K562 (cell line): Measurements from ENCODE around the gene CT45A10. TPM values are rescaled to one million over a fixed set of nuclear protein-coding genes. Genes with fewer than 3 reads are reported as not detected.
A peak's percentile ranks its signal among the peaks of the same experiment; 100 is the strongest.

ENCODE experiments used
- BCL6 ChIP-seq: fragments of 250-450 bp; sonication (Bioruptor Pico); IDR thresholded peaks from 2 replicates; pipeline ENCODE4 v1.4.0; 2020
- C11orf30 ChIP-seq: fragments of 450-650 bp; IDR thresholded peaks from 2 replicates; pipeline ENCODE4 v1.6.1; 2016; ENCODE audit warnings: low read depth, mild to moderate bottlenecking
- CREBBP ChIP-seq: IDR thresholded peaks from one replicate; pipeline ENCODE4 v1.6.1; 2012; ENCODE audit warnings: low read depth, mild to moderate bottlenecking, control low read depth, inconsistent platforms, low read length
- ELF4 ChIP-seq: fragments of 450-650 bp; formaldehyde crosslinking; IDR thresholded peaks from 2 replicates; pipeline ENCODE4 v1.4.0; 2022; ENCODE audit warnings: missing genetic modification characterization
- ETV6 ChIP-seq, 3 experiments: fragments of 150-350 bp in 1 of 3; sonication (generic) in 1 of 3; formaldehyde crosslinking in 1 of 3; IDR thresholded peaks; 2 replicates each; pipeline versions ENCODE4 v1.6.1 to v1.8.0; 2014 to 2022; ENCODE audit warnings: borderline replicate concordance in 2 of 3, low read depth in 2 of 3, antibody characterized with exemption in 1 of 3, low read length in 1 of 3, mild to moderate bottlenecking in 1 of 3, missing genetic modification reagents in 1 of 3
- FOXK1 ChIP-seq: sonication (generic); formaldehyde crosslinking; IDR thresholded peaks from 2 replicates; pipeline ENCODE4 v1.8.0; 2022; ENCODE audit warnings: missing genetic modification reagents, mild to moderate bottlenecking, borderline replicate concordance
- HEY1 ChIP-seq: fragments of 250-450 bp; sonication (Bioruptor Pico); IDR thresholded peaks from 2 replicates; pipeline ENCODE4 v1.5.0; 2020; ENCODE audit warnings: mild to moderate bottlenecking, moderate library complexity, borderline replicate concordance
- MAFG ChIP-seq: fragments of 450-650 bp; conservative IDR thresholded peaks from 2 replicates; pipeline ENCODE4 v1.6.1; 2016; ENCODE audit warnings: missing genetic modification characterization, missing compliant biosample characterization
- MYNN ChIP-seq, 2 experiments: sonication (generic); formaldehyde crosslinking in 1 of 2; IDR thresholded peaks; 2 replicates each; pipeline versions ENCODE4 v1.5.0 to v1.6.1; 2016 to 2020; ENCODE audit warnings: antibody characterized with exemption in 1 of 2, missing genetic modification reagents in 1 of 2
- NR4A1 ChIP-seq, 2 experiments: fragments of 250-450 bp in 1 of 2; fragments of 450-650 bp in 1 of 2; sonication (Bioruptor Pico) in 1 of 2; IDR thresholded peaks; 2 replicates each; pipeline versions ENCODE4 v1.4.0 to v1.6.1; 2016 to 2020; ENCODE audit warnings: mild to moderate bottlenecking in 2 of 2, missing compliant biosample characterization in 1 of 2, missing genetic modification characterization in 1 of 2, moderate library complexity in 1 of 2
- PKNOX1 ChIP-seq: fragments of 450-650 bp; IDR thresholded peaks from 2 replicates; pipeline ENCODE4 v1.6.1; 2016
- PREB ChIP-seq: sonication (generic); formaldehyde crosslinking; IDR thresholded peaks from 2 replicates; pipeline ENCODE4 v1.8.1; 2023; ENCODE audit warnings: mild to moderate bottlenecking, missing genetic modification reagents
- PYGO2 ChIP-seq: fragments of 450-650 bp; IDR thresholded peaks from 2 replicates; pipeline ENCODE4 v1.6.1; 2016; ENCODE audit warnings: mild to moderate bottlenecking, missing genetic modification characterization, moderate library complexity, missing compliant biosample characterization
- TBL1XR1 ChIP-seq, 2 experiments: IDR thresholded peaks; 2 replicates each; pipeline ENCODE4 v1.6.1; 2012; ENCODE audit warnings: improper control_type of control experiment in 2 of 2, low read length in 2 of 2, mild to moderate bottlenecking in 1 of 2
- XRCC5 ChIP-seq: fragments of 200-400 bp; formaldehyde crosslinking; IDR thresholded peaks from 2 replicates; pipeline ENCODE4 v1.6.1; 2017; ENCODE audit warnings: low read depth, mild to moderate bottlenecking, low read length
- ZEB2 ChIP-seq: fragments of 450-650 bp; IDR thresholded peaks from 2 replicates; pipeline ENCODE4 v1.6.1; 2016
- ZMIZ1 ChIP-seq, 2 experiments: fragments of 150-350 bp in 1 of 2; IDR thresholded peaks; 2 replicates each; pipeline ENCODE4 v1.6.1; 2012 to 2016; ENCODE audit warnings: low read depth in 2 of 2, low read length in 2 of 2, mild to moderate bottlenecking in 1 of 2, moderate library complexity in 1 of 2
- ZNF217 ChIP-seq: sonication (generic); formaldehyde crosslinking; IDR thresholded peaks from 2 replicates; pipeline ENCODE4 v1.8.0; 2022; ENCODE audit warnings: mild to moderate bottlenecking, missing genetic modification reagents
- ZNF274 ChIP-seq: IDR thresholded peaks from 2 replicates; pipeline ENCODE4 v1.6.1; 2011; ENCODE audit warnings: low read depth, mild to moderate bottlenecking, low read length, moderate library complexity, borderline replicate concordance
- ZNF395 ChIP-seq: fragments of 200-800 bp; sonication (Bioruptor generic); IDR thresholded peaks from 2 replicates; pipeline ENCODE4 v1.6.1; 2017; ENCODE audit warnings: missing genetic modification characterization, missing compliant biosample characterization
- ZNF707 ChIP-seq: fragments of 250-450 bp; sonication (Bioruptor Pico); conservative IDR thresholded peaks from 2 replicates; pipeline ENCODE4 v1.8.0; 2022; ENCODE audit warnings: inconsistent platforms, mild to moderate bottlenecking, moderate library complexity
- polyA plus RNA-seq, 8 experiments: library from polyadenylated mRNA; depleted of rRNA in 4 of 8; stranded (reverse) in 5 of 8; unstranded in 3 of 8; fragments of >200 nt; fragmentation: Nextera tagmentation in 2 of 8; fragmentation: Illumina TruSeq in 1 of 8; extraction: Ambion mirVana in 2 of 8; extraction: Trizol in 1 of 8; gene quantifications; 2 replicates each; pipeline versions ENCODE4 v1.2.1 to v1.2.3, GENCODE V29; 2011 to 2014; ENCODE audit warnings: inconsistent platforms in 1 of 8, missing spikeins in 1 of 8
- total RNA-seq, 7 experiments: library from RNA; depleted of rRNA in 6 of 7; stranded (reverse); fragments of >200 nt in 6 of 7; fragmentation: Illumina TruSeq in 2 of 7; extraction: Trizol in 2 of 7; gene quantifications; 2 replicates each; pipeline versions ENCODE4 v1.2.1 to v1.2.3, GENCODE V29; 2011 to 2021; ENCODE audit warnings: low replicate concordance in 1 of 7

Gene CT45A10
- total and polyA plus RNA-seq, 9 of the 15 experiments (the other 6 are each of a cell fraction or from before 2014, with no cell fraction given): 78.1 to 175 (median 102) TPM

GRCh38 chrX:135914404-135914803 lies 21.2 kb upstream of the CT45A10 start (continued):
- peak in 1 of 2 experiments; percentile 89; a peak in 2 of 4 replicates for TF ChIP-seq ZMIZ1 (IDR thresholded peaks at IDR 0.05; ENCODE audit: low read depth in 2 of 2, low read length in 2 of 2)
- no peak for TF ChIP-seq NR4A1 (CRISPR knock-in tag; IDR thresholded peaks at IDR 0.05)
- 0 out of 2 replicates have a peak, but pooled peaks have one; percentile 69 for TF ChIP-seq NR4A1 (tag; IDR thresholded peaks at IDR 0.05)
- TF ChIP-seq MAFG (tag): peak; percentile 64
- TF ChIP-seq PREB (CRISPR knock-in tag): no peak
- TF ChIP-seq ZNF707: no peak
- TF ChIP-seq ZNF274: peak; percentile 69; the same call in 1 of the 2 replicates
- TF ChIP-seq ELF4 (CRISPR knock-in tag): peak; percentile 60; the same call in 1 of the 2 replicates
- 0 out of 2 replicates have a peak, but pooled peaks have one; percentile 46 for TF ChIP-seq HEY1 (CRISPR knock-in tag)
- peak; percentile 64 for TF ChIP-seq C11orf30
- TF ChIP-seq ZNF395 (CRISPR knock-in tag): peak; percentile 93
- no peak for TF ChIP-seq BCL6 (CRISPR knock-in tag)
- TF ChIP-seq MYNN (IDR thresholded peaks at IDR 0.05): 0 out of 2 replicates have a peak, but pooled peaks have one; percentile 25
- TF ChIP-seq MYNN (CRISPR knock-in tag; IDR thresholded peaks at IDR 0.05): no peak
- no peak for TF ChIP-seq XRCC5
- peak; percentile 30; the same call in 1 of the 2 replicates for TF ChIP-seq PKNOX1
- TF ChIP-seq PYGO2 (tag): 0 out of 2 replicates have a peak, but pooled peaks have one; percentile 35
- no peak for TF ChIP-seq FOXK1 (CRISPR knock-in tag)
- TF ChIP-seq CREBBP: no peak
- peak in 1 of 2 experiments; percentile 54; a peak in 1 of 4 replicates for TF ChIP-seq TBL1XR1 (IDR thresholded peaks at IDR 0.05; ENCODE audit: low read length in 2 of 2)
- TF ChIP-seq ZNF217: no peak
- peak; percentile 83 for TF ChIP-seq ZEB2
- peak in 1 of 2 experiments; percentile 72; a peak in 2 of 4 replicates for TF ChIP-seq ETV6 (IDR thresholded peaks at IDR 0.05; ENCODE audit: borderline replicate concordance in 1 of 2, low read depth in 2 of 2, low read length in 1 of 2)
- no peak for TF ChIP-seq ETV6 (CRISPR knock-in tag; IDR thresholded peaks at IDR 0.05; ENCODE audit: borderline replicate concordance)
